ENCODE results near the gene FAM200B. TPM values are rescaled to one million over a fixed set of nuclear protein-coding genes. Genes with fewer than 3 reads are reported as not detected.

Gene FAM200B
- 10 to 100 TPM; 18.7 to 49.6 (median 25.2) TPM for total RNA-seq
- polyA plus RNA-seq = 10 to 100 TPM; 55.5 to 86.1 (median 55.7) TPM
- long read RNA-seq, donor 1, full-length matches to known transcripts = 11 of 11 reads
- long read RNA-seq, donor 1, partial matches to known transcripts = 0 of 11 reads
- long read RNA-seq, donor 1, other reads (novel, unspliced or antisense) = 0 of 11 reads
- long read RNA-seq, donor 2, full-length matches to known transcripts = 10 of 10 reads
- long read RNA-seq, donor 2, partial matches to known transcripts = 0 of 10 reads
- long read RNA-seq, donor 2, other reads (novel, unspliced or antisense) = 0 of 10 reads
- long read RNA-seq, donor 3, full-length matches to known transcripts = 10 of 17 reads
- long read RNA-seq, donor 3, partial matches to known transcripts = 7 of 17 reads
- long read RNA-seq, donor 3, other reads (novel, unspliced or antisense) = 0 of 17 reads
- long read RNA-seq, donor 4, full-length matches to known transcripts = 1 of 1 reads
- long read RNA-seq, donor 4, partial matches to known transcripts = 0 of 1 reads
- long read RNA-seq, donor 4, other reads (novel, unspliced or antisense) = 0 of 1 reads
- long read RNA-seq, donor 5, full-length matches to known transcripts = 16 of 16 reads
- long read RNA-seq, donor 5, partial matches to known transcripts = 0 of 16 reads
- long read RNA-seq, donor 5, other reads (novel, unspliced or antisense) = 0 of 16 reads
- long read RNA-seq, donor 6 = 0 reads
- long read RNA-seq, donor 7, full-length matches to known transcripts = 30 of 30 reads
- long read RNA-seq, donor 7, partial matches to known transcripts = 0 of 30 reads
- long read RNA-seq, donor 7, other reads (novel, unspliced or antisense) = 0 of 30 reads
- long read RNA-seq, donor 8, full-length matches to known transcripts = 25 of 32 reads
- long read RNA-seq, donor 8, partial matches to known transcripts = 7 of 32 reads
- long read RNA-seq, donor 8, other reads (novel, unspliced or antisense) = 0 of 32 reads
- long read RNA-seq, donor 9, full-length matches to known transcripts = 22 of 33 reads
- long read RNA-seq, donor 9, partial matches to known transcripts = 11 of 33 reads
- long read RNA-seq, donor 9, other reads (novel, unspliced or antisense) = 0 of 33 reads
- long read RNA-seq, donor 10, full-length matches to known transcripts = 5 of 5 reads
- long read RNA-seq, donor 10, partial matches to known transcripts = 0 of 5 reads
- long read RNA-seq, donor 10, other reads (novel, unspliced or antisense) = 0 of 5 reads

- peaks cover 7 to 9% (median 8%) of the 10 kb centered on the region in 4 donors for H3K36me3 ChIP-seq
- H3K4me3 ChIP-seq = peak within 1 kb of the TSS; percentile 64 to 78 (median 70)
- H3K9me3 ChIP-seq = no peaks in the 10 kb centered on the region
- H3K27me3 ChIP-seq = no peaks in the 10 kb centered on the region
- peak; percentile 99 to 100 for DNase-seq
- intact Hi-C loops (cut with DNase I; ENCODE audit: low total_unique reads) = no loop called here
- H3K4me1 ChIP-seq = peaks cover 0 to 68% (median 28%) of the 10 kb centered on the region in 4 donors
- WGBS, 5 donors = 0 to 1% (median 0%) methylated on average over 32 to 56 of the region's 56 CpGs
- peak; percentile 84 to 96 (median 94) for TF ChIP-seq POLR2AphosphoS5 (IDR thresholded peaks at IDR 0.05)
- TF ChIP-seq POLR2A (IDR thresholded peaks at IDR 0.05) = peak in 2 of 4 donors; percentile 62 to 73
- TF ChIP-seq CTCF (IDR thresholded peaks at IDR 0.05) = peak in 2 of 7 experiments; percentile 13 to 38
- TF ChIP-seq EP300 (IDR thresholded peaks at IDR 0.05) = no peak
- peak within 1 kb of the TSS; percentile 87 to 96 (median 92) for H3K27ac ChIP-seq
Measured at GRCh38 chr4:15681372-15682241, at the start of gene FAM200B. Gene FAM200B, plus strand, starts transcription at chr4:15681827. Its CDS starts 5,151 bp downstream, at chr4:15686978.

GRCh38 chr4:15636818-15637217 is 44.8 kb upstream of the FAM200B start:
- WGBS, 5 donors = 48 to 77% (median 57%) methylated on average over 1 of the region's 1 CpG
- Histone ChIP-seq H3K4me3 (no peak overlapping the region), H3K4me1 (peaks cover 0 to 11% (median 0%) of the 10 kb centered on the region in 4 donors), H3K9me3 (no peaks in the 10 kb centered on the region), H3K27me3 (no peaks in the 10 kb centered on the region), H3K27ac (no peak overlapping the region), H3K36me3 (peaks cover 9 to 98% (median 89%) of the 10 kb centered on the region in 4 donors)
- no peak for TF ChIP-seq POLR2AphosphoS5 (IDR thresholded peaks at IDR 0.05)
- TF ChIP-seq CTCF (IDR thresholded peaks at IDR 0.05) = no peak
- intact Hi-C loops (cut with DNase I; ENCODE audit: low total_unique reads) = no loop called here
- DNase-seq = no peak

- H3K9me3 ChIP-seq = no peaks in the 10 kb centered on the region
- peaks cover 0 to 19% (median 4%) of the 10 kb centered on the region in 4 donors for H3K4me1 ChIP-seq
- intact Hi-C loops (cut with DNase I; ENCODE audit: low total_unique reads) = no loop called here
- TF ChIP-seq POLR2AphosphoS5 (IDR thresholded peaks at IDR 0.05) (no peak), EP300 (IDR thresholded peaks at IDR 0.05) (no peak), CTCF (IDR thresholded peaks at IDR 0.05) (no peak), POLR2A (IDR thresholded peaks at IDR 0.05) (no peak)
- H3K27ac ChIP-seq = no peak overlapping the region
- 90 to 93% (median 92%) methylated on average over 6 of the region's 6 CpGs for WGBS, 5 donors
- H3K27me3 ChIP-seq = no peaks in the 10 kb centered on the region
- peaks cover 4 to 83% (median 74%) of the 10 kb centered on the region in 4 donors for H3K36me3 ChIP-seq
- no peak overlapping the region for H3K4me3 ChIP-seq
- no peak for DNase-seq
Measured at GRCh38 chr4:15638418-15638817, 43.2 kb upstream of the FAM200B start.
